ENCODE results near the gene GPC6. TPM values are rescaled to one million over a fixed set of nuclear protein-coding genes. Genes with fewer than 3 reads are reported as not detected.
A peak's percentile ranks its signal among the peaks of the same experiment; 100 is the strongest.

The GPC6 gene
- total and polyA plus RNA-seq, 9 of the 15 experiments (the other 6 are each of a cell fraction or from before 2014, with no cell fraction given): under 0.01 to 0.20 (median 0.01) TPM; not detected in 4

DNA sequence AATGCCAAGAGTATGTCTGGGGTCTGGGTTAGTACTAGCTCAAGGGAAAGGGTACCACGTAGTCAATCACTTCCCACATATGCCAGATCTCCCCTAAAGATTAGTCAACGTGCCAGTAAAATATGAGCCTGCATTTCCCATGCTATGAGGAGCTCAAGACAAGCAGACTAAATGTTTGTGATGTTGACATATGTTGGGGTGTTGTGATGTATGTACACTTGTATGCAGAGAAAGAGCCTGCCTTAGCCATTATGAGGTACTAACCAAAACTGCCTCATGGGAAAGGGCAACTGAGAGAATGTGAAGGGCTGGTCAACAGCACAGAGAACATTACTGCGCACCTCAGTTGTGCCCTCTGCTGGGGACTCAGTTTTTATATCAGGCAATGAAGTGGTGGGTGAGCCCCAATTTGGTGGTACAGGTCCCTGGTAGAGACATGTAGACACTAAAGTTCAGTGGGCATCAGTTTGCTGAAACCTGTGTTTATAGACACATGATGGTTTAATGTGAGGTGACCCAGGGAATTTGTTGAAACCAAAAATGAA lies 965.9 kb downstream of the GPC6 start:
- no peak for TF ChIP-seq MEF2D (tag; conservative IDR thresholded peaks at IDR 0.05; ENCODE audit: low read depth)
- TF ChIP-seq ZNF668 (CRISPR knock-in tag; IDR thresholded peaks at IDR 0.05): no peak
- no peak for TF ChIP-seq ZNF134 (CRISPR knock-in tag; conservative IDR thresholded peaks at IDR 0.05)
- no peak for TF ChIP-seq ZNF311 (CRISPR knock-in tag; IDR thresholded peaks at IDR 0.05)
- TF ChIP-seq ZBTB9 (CRISPR knock-in tag; IDR thresholded peaks at IDR 0.05): no peak
- no peak for TF ChIP-seq MCM5 (IDR thresholded peaks at IDR 0.05; ENCODE audit: low read depth)
- no peak for TF ChIP-seq PHF8 (IDR thresholded peaks at IDR 0.05; ENCODE audit: borderline replicate concordance, low read length)
- TF ChIP-seq HNRNPL (IDR thresholded peaks at IDR 0.05; ENCODE audit: low read depth, low read length): no peak
- TF ChIP-seq CBX8 (IDR thresholded peaks at IDR 0.05; ENCODE audit: borderline replicate concordance, extremely low read depth, low read depth, low read length, poor library complexity, severe bottlenecking): no peak
- no peak for TF ChIP-seq CCAR2 (IDR thresholded peaks at IDR 0.05; ENCODE audit: low read depth, low read length)
- TF ChIP-seq ARNT (IDR thresholded peaks at IDR 0.05): no peak
- no peaks in the 10 kb centered on the region for H3K9me1 ChIP-seq (ENCODE audit: control insufficient read depth, insufficient read depth, low read length)
- H3K4me2 ChIP-seq (ENCODE audit: insufficient read depth, low read length): no peak overlapping the region
- no peaks in the 10 kb centered on the region for H3K27me3 ChIP-seq (ENCODE audit: control insufficient read depth in 2 of 2, insufficient read depth in 2 of 2, low read length in 2 of 2)
- no peaks in the 10 kb centered on the region for H3K9me3 ChIP-seq (replicated peaks; ENCODE audit: control insufficient read depth, insufficient read depth, low read depth, low read length)
- intact Hi-C loops (cut with micrococcal nuclease) (no loop called here), in situ Hi-C loops (cut with MboI) (no loop called here)
- H4K20me1 ChIP-seq (replicated peaks; ENCODE audit: control insufficient read depth, insufficient read depth, low read length): no peaks in the 10 kb centered on the region
- WGBS (ENCODE audit: insufficient coverage, low coverage, missing lambda C conversion rate): 0% methylated on average over 3 of the region's 3 CpGs
- no peak overlapping the region for H2AFZ ChIP-seq (ENCODE audit: low read depth, low read length)
- H3K4me3 ChIP-seq: no peak overlapping the region
- ChIA-PET POLR2A (interaction anchor here (0.7 kb wide), 1 partner anchor 10 kb away, joined by 3 read pairs; no protein-coding TSS in a partner anchor), CTCF (ENCODE audit: low intra/inter-chr PET ratio) (no interaction called here)
- no TSS peak for BruUV-seq (replicated peaks)
- H3K79me2 ChIP-seq (ENCODE audit: control insufficient read depth, insufficient read depth, low read length): no peaks in the 10 kb centered on the region
- H3K9ac ChIP-seq (ENCODE audit: insufficient read depth in 1 of 2, low read depth in 2 of 2, low read length in 2 of 2): no peak overlapping the region
- no peaks in the 10 kb centered on the region for H3K36me3 ChIP-seq (ENCODE audit: control insufficient read depth, insufficient read depth, low read length)
- DNase-seq (ENCODE audit: extremely low read depth in 1 of 4, low spot score in 3 of 4): peak in 1 of 4 experiments; percentile 1
- no peak overlapping the region for H3K27ac ChIP-seq (ENCODE audit: extremely low read depth, low read depth, low read length)
- FAIRE-seq: no peak
- H3K4me1 ChIP-seq (replicated peaks in 1 of 2; ENCODE audit: control insufficient read depth in 2 of 2, insufficient read depth in 2 of 2, low read length in 2 of 2): no peaks in the 10 kb centered on the region
- no peak for ATAC-seq
